Smooth muscle cell (in vitro differentiated cells): ENCODE data around the gene RPTOR. TPM values are rescaled to one million over a fixed set of nuclear protein-coding genes. Genes with fewer than 3 reads are reported as not detected.

ENCODE experiments used
- DNase-seq: peaks from one replicate; lab custom pipeline; 2025; ENCODE audit not compliant: unreplicated experiment; lab: John Stamatoyannopoulos, UW
- H2AFZ ChIP-seq: fragments of 200-600 bp; sonication (generic); 2 replicates; pipeline ENCODE4 v1.6.0; 2016; ENCODE audit warnings: antibody characterized with exemption, low read depth, mild to moderate bottlenecking
- H3F3A ChIP-seq: fragments of 200-600 bp; sonication (generic); 2 replicates; pipeline ENCODE4 v1.6.0; 2017; ENCODE audit warnings: antibody characterized with exemption, low read depth
- H3K27ac ChIP-seq: fragments of 200-600 bp; sonication (generic); 2 replicates; pipeline ENCODE4 v1.5.1; 2016; ENCODE audit warnings: low read depth, mild to moderate bottlenecking
- H3K27me3 ChIP-seq: fragments of 200-600 bp; sonication (generic); 2 replicates; pipeline ENCODE4 v1.6.1; 2016; ENCODE audit warnings: low read depth, mild to moderate bottlenecking
- H3K36me3 ChIP-seq: fragments of 200-600 bp; sonication (generic); 2 replicates; pipeline ENCODE4 v1.5.1; 2016; ENCODE audit warnings: low read depth
- H3K4me1 ChIP-seq: fragments of 200-600 bp; sonication (generic); 2 replicates; pipeline ENCODE4 v1.5.1; 2016; ENCODE audit warnings: low read depth
- H3K4me2 ChIP-seq: fragments of 200-600 bp; sonication (generic); 2 replicates; pipeline ENCODE4 v1.6.0; 2016; ENCODE audit warnings: mild to moderate bottlenecking
- H3K4me3 ChIP-seq: fragments of 200-600 bp; sonication (generic); 2 replicates; pipeline ENCODE4 v1.5.1; 2016; ENCODE audit warnings: mild to moderate bottlenecking
- H3K79me2 ChIP-seq: fragments of 200-600 bp; sonication (generic); 2 replicates; pipeline ENCODE4 v1.6.0; 2016; ENCODE audit warnings: low read depth, mild to moderate bottlenecking
- H3K9ac ChIP-seq: fragments of 200-600 bp; sonication (generic); 2 replicates; pipeline ENCODE4 v1.6.0; 2016; ENCODE audit warnings: low read depth
- H3K9me3 ChIP-seq: fragments of 200-600 bp; sonication (generic); replicated peaks from 2 replicates; pipeline ENCODE4 v1.5.1; 2016; ENCODE audit warnings: low read depth
- H4K20me1 ChIP-seq: fragments of 200-600 bp; sonication (generic); 2 replicates; pipeline ENCODE4 v1.6.0; 2016; ENCODE audit warnings: low read depth
- WGBS: methylation state at CpG from one replicate; pipeline ENCODE4 v1.1.7; 2016; ENCODE audit warnings: low lambda C conversion rate; 5-methylcytosine and 5-hydroxymethylcytosine counted together
- polyA plus RNA-seq: library from polyadenylated mRNA; unstranded; fragments of >200 nt; fragmentation: Nextera tagmentation; extraction: Ambion mirVana; gene quantifications from 2 replicates; pipeline ENCODE4 v1.2.1, GENCODE V29; 2016
- total RNA-seq: library from RNA; depleted of rRNA; stranded (reverse); fragments of >200 nt; gene quantifications from 2 replicates; pipeline ENCODE4 v1.2.3, GENCODE V29; 2014
- TF ChIP-seq, protein P1 (sequence below): fragments of 200-600 bp; sonication (generic); IDR thresholded peaks from 2 replicates; pipeline ENCODE4 v1.5.1; 2017; ENCODE audit warnings: borderline replicate concordance, mild to moderate bottlenecking, antibody characterized with exemption; ENCODE audit not compliant: insufficient read depth, poor library complexity, severe bottlenecking

The RPTOR gene
- total and polyA plus RNA-seq, 2 experiments from 2014 or later = 10.6 to 12.2 TPM

DNA sequence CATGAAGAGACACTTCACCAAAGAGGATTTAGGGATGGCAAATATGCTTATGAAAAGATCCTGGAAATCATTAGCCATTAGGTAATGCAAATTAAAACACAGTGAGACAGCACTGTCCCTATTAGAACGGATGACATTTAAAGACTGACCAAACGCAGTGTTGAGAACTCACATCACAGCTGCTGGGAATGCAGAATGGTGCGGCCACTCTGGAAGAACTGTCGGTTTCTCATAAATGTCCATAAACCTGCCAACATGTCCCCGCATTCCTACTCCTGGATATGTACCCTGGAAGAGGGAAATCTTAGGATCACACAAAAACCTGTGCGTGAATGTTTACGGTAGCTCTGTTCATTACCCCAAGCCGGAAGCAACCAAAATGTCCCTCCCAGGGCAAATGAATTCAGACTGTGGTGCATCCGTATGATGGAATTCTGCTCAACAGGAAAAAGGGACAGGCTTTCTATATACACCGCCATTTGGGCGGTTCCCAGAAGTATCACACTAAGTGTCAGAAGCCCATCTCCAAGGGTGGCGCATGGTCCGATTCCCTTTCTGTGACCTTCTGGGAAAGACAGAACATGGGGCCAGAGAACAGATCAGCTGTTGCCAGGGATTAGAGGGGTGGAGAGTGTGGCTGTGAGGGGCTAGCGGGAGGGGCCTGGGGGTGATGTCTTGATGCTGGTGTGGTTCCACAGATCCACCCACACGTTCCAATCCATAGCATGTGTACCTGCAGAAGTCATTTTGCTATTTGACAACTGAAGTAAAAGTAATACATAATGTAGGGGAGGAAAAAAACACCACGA lies 249.8 kb downstream of the RPTOR start:
- no peaks in the 10 kb centered on the region for H4K20me1 ChIP-seq
- peaks cover 28% of the 10 kb centered on the region for H3K4me1 ChIP-seq
- no peaks in the 10 kb centered on the region for H3K27me3 ChIP-seq
- H3K4me2 ChIP-seq = peak overlapping the region; percentile 33
- TF ChIP-seq, protein P1, sequence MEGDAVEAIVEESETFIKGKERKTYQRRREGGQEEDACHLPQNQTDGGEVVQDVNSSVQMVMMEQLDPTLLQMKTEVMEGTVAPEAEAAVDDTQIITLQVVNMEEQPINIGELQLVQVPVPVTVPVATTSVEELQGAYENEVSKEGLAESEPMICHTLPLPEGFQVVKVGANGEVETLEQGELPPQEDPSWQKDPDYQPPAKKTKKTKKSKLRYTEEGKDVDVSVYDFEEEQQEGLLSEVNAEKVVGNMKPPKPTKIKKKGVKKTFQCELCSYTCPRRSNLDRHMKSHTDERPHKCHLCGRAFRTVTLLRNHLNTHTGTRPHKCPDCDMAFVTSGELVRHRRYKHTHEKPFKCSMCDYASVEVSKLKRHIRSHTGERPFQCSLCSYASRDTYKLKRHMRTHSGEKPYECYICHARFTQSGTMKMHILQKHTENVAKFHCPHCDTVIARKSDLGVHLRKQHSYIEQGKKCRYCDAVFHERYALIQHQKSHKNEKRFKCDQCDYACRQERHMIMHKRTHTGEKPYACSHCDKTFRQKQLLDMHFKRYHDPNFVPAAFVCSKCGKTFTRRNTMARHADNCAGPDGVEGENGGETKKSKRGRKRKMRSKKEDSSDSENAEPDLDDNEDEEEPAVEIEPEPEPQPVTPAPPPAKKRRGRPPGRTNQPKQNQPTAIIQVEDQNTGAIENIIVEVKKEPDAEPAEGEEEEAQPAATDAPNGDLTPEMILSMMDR = no peak
- no peak for DNase-seq
- no peak overlapping the region for H3K4me3 ChIP-seq
- H3K9ac ChIP-seq = no peak overlapping the region
- H3K27ac ChIP-seq = peak overlapping the region; percentile 93
- no peaks in the 10 kb centered on the region for H3K9me3 ChIP-seq
- no peaks in the 10 kb centered on the region for H3K79me2 ChIP-seq
- WGBS = 92% methylated on average over 16 of the region's 16 CpGs
- peaks cover 26% of the 10 kb centered on the region for H3F3A ChIP-seq
- no peaks in the 10 kb centered on the region for H3K36me3 ChIP-seq
- no peak overlapping the region for H2AFZ ChIP-seq

DNA sequence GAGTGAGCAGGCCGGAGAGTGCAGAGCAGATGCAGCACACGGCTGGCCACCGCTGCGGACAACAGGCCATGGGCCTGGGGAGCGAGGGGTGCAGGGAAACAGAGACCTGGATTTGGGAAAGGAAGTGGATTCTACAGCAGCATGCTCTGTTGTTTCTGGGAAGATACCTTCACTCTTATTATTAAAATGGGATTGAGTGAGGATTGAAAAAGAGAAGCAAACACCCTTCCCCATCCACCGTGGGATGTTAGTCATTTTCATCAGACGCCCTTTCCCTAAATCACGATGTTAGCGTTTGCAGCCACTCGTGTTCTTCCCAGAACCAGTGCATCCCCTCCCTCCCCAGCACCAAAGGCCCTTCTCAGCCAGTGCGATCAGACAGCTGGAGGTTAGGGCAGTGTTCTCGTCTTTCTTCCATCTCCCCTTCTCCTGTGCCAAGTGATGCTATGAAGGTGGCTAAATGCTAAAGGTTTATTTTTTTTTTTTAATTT lies 250.5 kb downstream of the RPTOR start:
- H3K4me1 ChIP-seq = peaks cover 23% of the 10 kb centered on the region
- no peak overlapping the region for H3K4me2 ChIP-seq
- H3K4me3 ChIP-seq = no peak overlapping the region
- TF ChIP-seq, protein P1 = no peak
- no peak overlapping the region for H2AFZ ChIP-seq
- H3K9ac ChIP-seq = no peak overlapping the region
- H3K27me3 ChIP-seq = no peaks in the 10 kb centered on the region
- H3K79me2 ChIP-seq = no peaks in the 10 kb centered on the region
- H3F3A ChIP-seq = peaks cover 26% of the 10 kb centered on the region
- H3K36me3 ChIP-seq = no peaks in the 10 kb centered on the region
- DNase-seq = no peak
- H4K20me1 ChIP-seq = no peaks in the 10 kb centered on the region
- no peak overlapping the region for H3K27ac ChIP-seq
- WGBS = 93% methylated on average over 12 of the region's 12 CpGs
- H3K9me3 ChIP-seq = no peaks in the 10 kb centered on the region

DNA sequence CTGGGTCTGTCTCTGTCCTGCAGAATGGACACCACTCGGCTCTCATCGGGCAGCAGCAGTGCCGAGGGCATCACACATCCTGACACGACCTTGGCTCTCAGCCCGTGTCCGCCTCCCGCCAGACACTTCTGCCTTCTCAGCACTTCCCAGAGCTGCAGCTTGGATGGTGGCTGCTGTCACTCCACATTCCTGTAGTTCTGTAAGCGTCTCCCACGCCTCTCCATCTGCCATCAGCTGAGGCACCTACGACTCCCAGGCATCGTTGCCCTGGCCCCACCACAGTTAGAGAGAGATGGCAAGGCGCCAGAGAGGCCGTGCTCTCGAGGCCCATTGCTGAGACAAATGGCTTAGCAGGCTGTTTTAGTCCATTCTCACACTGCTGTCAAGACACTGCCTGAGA lies 251.1 kb downstream of the RPTOR start:
- DNase-seq = no peak
- Histone ChIP-seq H3K27me3 (no peaks in the 10 kb centered on the region), H3K4me3 (no peak overlapping the region), H3K36me3 (no peaks in the 10 kb centered on the region), H3K9me3 (no peaks in the 10 kb centered on the region), H3K4me2 (no peak overlapping the region), H3K4me1 (peaks cover 22% of the 10 kb centered on the region), H4K20me1 (no peaks in the 10 kb centered on the region), H3F3A (peaks cover 19% of the 10 kb centered on the region), H3K79me2 (no peaks in the 10 kb centered on the region), H3K9ac (no peak overlapping the region), H2AFZ (no peak overlapping the region), H3K27ac (no peak overlapping the region)
- TF ChIP-seq, protein P1 = no peak
- WGBS = 90% methylated on average over 14 of the region's 14 CpGs
